Measurements from ENCODE around the gene ITGA2B.

Gene ITGA2B

GRCh38 chr17:44381810-44382305 lies 7.6 kb downstream of the ITGA2B start:
- no peaks in the 10 kb centered on the region for H3K4me1 ChIP-seq (ENCODE audit: insufficient read depth, low read length, poor library complexity, severe bottlenecking)
- H2AFZ ChIP-seq (ENCODE audit: low read length): no peak overlapping the region
- no peaks in the 10 kb centered on the region for H3K27me3 ChIP-seq (ENCODE audit: insufficient read depth, low read length, poor library complexity, severe bottlenecking)
- no peaks in the 10 kb centered on the region for H3K9me2 ChIP-seq (replicated peaks; ENCODE audit: low read depth, low read length)
- no peak for TF ChIP-seq EZH2phosphoT487 (IDR thresholded peaks at IDR 0.05; ENCODE audit: borderline replicate concordance)
- no peak for TF ChIP-seq CTCF (conservative IDR thresholded peaks at IDR 0.05; ENCODE audit: low read length)
- no peak overlapping the region for H3K9ac ChIP-seq (ENCODE audit: low read depth, low read length, poor library complexity, severe bottlenecking)
- no peaks in the 10 kb centered on the region for H3K36me3 ChIP-seq (ENCODE audit: insufficient read depth, low read length)
- H3K9me3 ChIP-seq (ENCODE audit: insufficient read depth, low read depth, low read length): no peaks in the 10 kb centered on the region
- H3F3A ChIP-seq (ENCODE audit: low read depth): no peaks in the 10 kb centered on the region
- H3K4me2 ChIP-seq (ENCODE audit: low read depth, low read length, poor library complexity, severe bottlenecking): no peak overlapping the region
- no peak overlapping the region for H3K4me3 ChIP-seq (ENCODE audit: low read length, poor library complexity, severe bottlenecking)
- no peaks in the 10 kb centered on the region for H4K20me1 ChIP-seq (ENCODE audit: insufficient read depth, low read length, poor library complexity, severe bottlenecking)
- no peaks in the 10 kb centered on the region for H3K79me2 ChIP-seq (ENCODE audit: insufficient read depth, low read length)

DNA sequence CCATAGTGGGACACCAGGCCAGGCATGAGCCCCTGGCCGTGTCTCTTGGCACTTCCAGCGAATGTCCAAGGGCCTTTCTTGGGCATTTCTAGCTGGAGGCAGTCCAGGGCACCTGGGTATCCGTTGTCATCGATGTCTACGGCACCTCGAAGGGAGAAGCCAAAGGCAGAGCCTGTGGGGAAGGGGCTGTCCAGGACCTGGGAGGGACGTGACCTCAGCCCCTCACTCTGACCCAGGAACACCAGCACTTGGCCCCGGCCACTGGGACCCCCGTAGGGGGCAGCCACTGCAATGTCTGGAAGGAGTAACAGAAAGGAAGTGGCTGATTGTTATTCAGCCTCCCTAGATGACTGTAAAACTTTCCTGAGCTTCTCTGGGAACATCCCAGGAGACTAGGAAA lies 8.7 kb downstream of the ITGA2B start:
- Histone ChIP-seq H3K9me3 (ENCODE audit: insufficient read depth, low read depth, low read length) (no peaks in the 10 kb centered on the region), H3K79me2 (ENCODE audit: insufficient read depth, low read length) (no peaks in the 10 kb centered on the region)

DNA sequence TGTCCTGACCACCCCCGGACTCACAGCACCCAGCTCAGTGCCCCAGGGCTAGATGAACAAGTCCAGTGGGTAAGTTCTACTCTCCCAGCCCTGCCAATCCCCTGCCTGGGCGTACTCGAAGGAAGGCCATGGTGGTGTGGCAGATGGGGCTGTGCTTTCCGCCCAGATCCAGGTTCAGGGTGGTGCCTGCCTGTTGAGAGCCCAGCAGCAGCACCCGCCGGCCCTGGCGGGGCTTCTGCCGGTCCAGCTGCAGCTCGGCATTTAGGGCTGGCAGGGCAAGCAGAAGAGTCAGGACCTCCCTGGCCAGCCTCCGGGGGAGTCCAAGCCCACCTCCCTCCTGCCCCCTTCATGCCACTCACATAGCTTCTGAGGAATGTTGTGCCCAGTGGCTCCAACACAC lies 9.6 kb downstream of the ITGA2B start:
- H3K27me3 ChIP-seq (ENCODE audit: insufficient read depth, low read length, poor library complexity, severe bottlenecking): no peaks in the 10 kb centered on the region
- no peaks in the 10 kb centered on the region for H3K9me3 ChIP-seq (ENCODE audit: insufficient read depth, low read depth, low read length)
- TF ChIP-seq CTCF (conservative IDR thresholded peaks at IDR 0.05; ENCODE audit: low read length) (no peak), EZH2phosphoT487 (IDR thresholded peaks at IDR 0.05; ENCODE audit: borderline replicate concordance) (no peak)
- no peaks in the 10 kb centered on the region for H3K36me3 ChIP-seq (ENCODE audit: insufficient read depth, low read length)
- no peaks in the 10 kb centered on the region for H4K20me1 ChIP-seq (ENCODE audit: insufficient read depth, low read length, poor library complexity, severe bottlenecking)
- no peaks in the 10 kb centered on the region for H3K79me2 ChIP-seq (ENCODE audit: insufficient read depth, low read length)
- H2AFZ ChIP-seq (ENCODE audit: low read length): no peak overlapping the region
- no peaks in the 10 kb centered on the region for H3F3A ChIP-seq (ENCODE audit: low read depth)
- no peak overlapping the region for H3K4me2 ChIP-seq (ENCODE audit: low read depth, low read length, poor library complexity, severe bottlenecking)
- no peak overlapping the region for H3K4me3 ChIP-seq (ENCODE audit: low read length, poor library complexity, severe bottlenecking)
- H3K9ac ChIP-seq (ENCODE audit: low read depth, low read length, poor library complexity, severe bottlenecking): no peak overlapping the region
- H3K9me2 ChIP-seq (replicated peaks; ENCODE audit: low read depth, low read length): no peaks in the 10 kb centered on the region
- no peaks in the 10 kb centered on the region for H3K4me1 ChIP-seq (ENCODE audit: insufficient read depth, low read length, poor library complexity, severe bottlenecking)

More for the DNA sequence above, 8.7 kb downstream of the ITGA2B start:
- Histone ChIP-seq H3K27me3 (ENCODE audit: insufficient read depth, low read length, poor library complexity, severe bottlenecking) (no peaks in the 10 kb centered on the region), H2AFZ (ENCODE audit: low read length) (no peak overlapping the region), H3K4me1 (ENCODE audit: insufficient read depth, low read length, poor library complexity, severe bottlenecking) (no peaks in the 10 kb centered on the region), H3K4me2 (ENCODE audit: low read depth, low read length, poor library complexity, severe bottlenecking) (no peak overlapping the region), H4K20me1 (ENCODE audit: insufficient read depth, low read length, poor library complexity, severe bottlenecking) (no peaks in the 10 kb centered on the region), H3K9me2 (replicated peaks; ENCODE audit: low read depth, low read length) (no peaks in the 10 kb centered on the region), H3K9ac (ENCODE audit: low read depth, low read length, poor library complexity, severe bottlenecking) (no peak overlapping the region), H3K4me3 (ENCODE audit: low read length, poor library complexity, severe bottlenecking) (no peak overlapping the region), H3K36me3 (ENCODE audit: insufficient read depth, low read length) (no peaks in the 10 kb centered on the region), H3F3A (ENCODE audit: low read depth) (no peaks in the 10 kb centered on the region)
- TF ChIP-seq EZH2phosphoT487 (IDR thresholded peaks at IDR 0.05; ENCODE audit: borderline replicate concordance): no peak
- no peak for TF ChIP-seq CTCF (conservative IDR thresholded peaks at IDR 0.05; ENCODE audit: low read length)

Measured in Loucy (cell line).